MM.1S (cell line): Measurements from ENCODE around the gene ROCK2.
"Not testable (repeated sequence)": the region's sequence is repeated elsewhere in the genome, so short reads cannot be mapped to it uniquely, and the experiment has no call there.

Experiments
- DNase-seq: peaks from one replicate; pipeline ENCODE4 v3.0.0-alpha.2; 2015
- H2AFZ ChIP-seq: fragments of 300-600 bp; sonication (generic); 2 replicates; pipeline ENCODE4 v1.6.0; 2016; ENCODE audit warnings: antibody characterized with exemption, low read length
- H3F3A ChIP-seq: fragments of 300-600 bp; sonication (generic); 2 replicates; pipeline ENCODE4 v1.6.1; 2016; ENCODE audit warnings: mild to moderate bottlenecking, antibody characterized with exemption, low read length, moderate library complexity, mixed read lengths; ENCODE audit not compliant: insufficient read depth
- H3K27ac ChIP-seq: fragments of 300-600 bp; sonication (generic); 2 replicates; pipeline ENCODE4 v1.5.1; 2016; ENCODE audit warnings: mild to moderate bottlenecking, low read length
- H3K27me3 ChIP-seq: fragments of 300-600 bp; sonication (generic); replicated peaks from 2 replicates; pipeline ENCODE4 v1.6.0; 2016; ENCODE audit warnings: low read length; ENCODE audit not compliant: insufficient read depth
- H3K36me3 ChIP-seq: fragments of 300-600 bp; sonication (generic); replicated peaks from 2 replicates; pipeline ENCODE4 v1.6.1; 2016; ENCODE audit warnings: mild to moderate bottlenecking, low read length, mixed read lengths; ENCODE audit not compliant: insufficient read depth
- H3K4me1 ChIP-seq: fragments of 300-600 bp; sonication (generic); 2 replicates; pipeline ENCODE4 v1.6.1; 2016; ENCODE audit warnings: low read length, mixed read lengths
- H3K4me2 ChIP-seq: fragments of 300-600 bp; sonication (generic); 2 replicates; pipeline ENCODE4 v1.6.0; 2016; ENCODE audit warnings: low read depth, low read length
- H3K4me3 ChIP-seq: fragments of 300-600 bp; sonication (generic); 2 replicates; pipeline ENCODE4 v1.5.1; 2016; ENCODE audit warnings: low read length, mixed read lengths
- H3K79me2 ChIP-seq: fragments of 300-600 bp; sonication (generic); 2 replicates; pipeline ENCODE4 v1.6.1; 2016; ENCODE audit warnings: mixed run types, low read length, mixed read lengths
- H3K9ac ChIP-seq: fragments of 300-600 bp; sonication (generic); 2 replicates; pipeline ENCODE4 v1.6.1; 2016; ENCODE audit warnings: low read length, mixed read lengths
- H3K9me2 ChIP-seq: fragments of 300-600 bp; sonication (generic); replicated peaks from 2 replicates; pipeline ENCODE4 v1.6.1; 2016; ENCODE audit warnings: mild to moderate bottlenecking, low read length, mixed read lengths; ENCODE audit not compliant: insufficient read depth
- H3K9me3 ChIP-seq: fragments of 300-600 bp; sonication (generic); replicated peaks from 2 replicates; pipeline ENCODE4 v1.6.1; 2016; ENCODE audit warnings: mild to moderate bottlenecking, low read length, mixed read lengths; ENCODE audit not compliant: insufficient read depth
- H4K20me1 ChIP-seq: fragments of 300-600 bp; sonication (generic); 2 replicates; pipeline ENCODE4 v1.6.1; 2016; ENCODE audit warnings: mild to moderate bottlenecking, low read length, moderate library complexity, mixed read lengths; ENCODE audit not compliant: insufficient read depth
- EZH2 ChIP-seq: fragments of 300-600 bp; sonication (generic); optimal IDR thresholded peaks from 2 replicates; pipeline ENCODE3; 2017; ENCODE audit warnings: low read depth, mild to moderate bottlenecking, antibody characterized with exemption, low read length, mixed read lengths
- EZH2phosphoT487 ChIP-seq: fragments of 300-600 bp; sonication (generic); IDR thresholded peaks from 2 replicates; pipeline ENCODE4 v1.6.1; 2018; ENCODE audit warnings: antibody characterized with exemption, low read length
- TF ChIP-seq, protein P1 (sequence below): fragments of 300-600 bp; sonication (generic); IDR thresholded peaks from 2 replicates; pipeline ENCODE4 v1.5.1; 2016; ENCODE audit warnings: antibody characterized with exemption, low read length, mixed read lengths

The ROCK2 gene

DNA sequence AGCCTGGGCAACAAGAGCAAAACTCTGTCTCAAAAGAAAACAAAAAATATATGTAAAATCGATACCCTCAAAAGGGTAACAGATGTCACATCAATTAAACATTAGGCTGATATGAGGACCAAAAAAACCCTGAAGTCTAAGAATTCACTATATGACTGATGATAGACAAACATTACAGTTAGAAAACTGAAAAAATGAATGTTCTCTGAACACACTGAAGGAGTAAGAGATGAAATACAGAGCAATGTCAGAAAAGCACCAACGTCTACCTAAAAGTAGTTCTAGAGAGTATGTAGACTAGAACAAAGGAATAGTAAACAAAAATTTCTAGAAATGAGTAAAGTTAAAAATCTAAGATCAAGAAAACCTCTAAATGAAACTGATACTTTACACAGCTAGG is 107.3 kb downstream of the ROCK2 start:
- no peaks in the 10 kb centered on the region for H3K79me2 ChIP-seq
- no peak overlapping the region for H3K4me2 ChIP-seq
- no peaks in the 10 kb centered on the region for H3K9me2 ChIP-seq
- no peak for DNase-seq
- no peaks in the 10 kb centered on the region for H3K27me3 ChIP-seq
- H2AFZ ChIP-seq, result no peak overlapping the region
- H4K20me1 ChIP-seq, result no peaks in the 10 kb centered on the region
- no peaks in the 10 kb centered on the region for H3F3A ChIP-seq
- no peak overlapping the region for H3K4me3 ChIP-seq
- H3K4me1 ChIP-seq, result peaks cover 13% of the 10 kb centered on the region; the same call in 1 of the 2 replicates
- H3K36me3 ChIP-seq, result no peaks in the 10 kb centered on the region
- H3K9me3 ChIP-seq, result no peaks in the 10 kb centered on the region
- H3K27ac ChIP-seq, result no peak overlapping the region
- TF ChIP-seq, protein P1, sequence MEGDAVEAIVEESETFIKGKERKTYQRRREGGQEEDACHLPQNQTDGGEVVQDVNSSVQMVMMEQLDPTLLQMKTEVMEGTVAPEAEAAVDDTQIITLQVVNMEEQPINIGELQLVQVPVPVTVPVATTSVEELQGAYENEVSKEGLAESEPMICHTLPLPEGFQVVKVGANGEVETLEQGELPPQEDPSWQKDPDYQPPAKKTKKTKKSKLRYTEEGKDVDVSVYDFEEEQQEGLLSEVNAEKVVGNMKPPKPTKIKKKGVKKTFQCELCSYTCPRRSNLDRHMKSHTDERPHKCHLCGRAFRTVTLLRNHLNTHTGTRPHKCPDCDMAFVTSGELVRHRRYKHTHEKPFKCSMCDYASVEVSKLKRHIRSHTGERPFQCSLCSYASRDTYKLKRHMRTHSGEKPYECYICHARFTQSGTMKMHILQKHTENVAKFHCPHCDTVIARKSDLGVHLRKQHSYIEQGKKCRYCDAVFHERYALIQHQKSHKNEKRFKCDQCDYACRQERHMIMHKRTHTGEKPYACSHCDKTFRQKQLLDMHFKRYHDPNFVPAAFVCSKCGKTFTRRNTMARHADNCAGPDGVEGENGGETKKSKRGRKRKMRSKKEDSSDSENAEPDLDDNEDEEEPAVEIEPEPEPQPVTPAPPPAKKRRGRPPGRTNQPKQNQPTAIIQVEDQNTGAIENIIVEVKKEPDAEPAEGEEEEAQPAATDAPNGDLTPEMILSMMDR, result no peak
- TF ChIP-seq EZH2phosphoT487 (no peak), EZH2 (no peak)
- no peak overlapping the region for H3K9ac ChIP-seq

DNA sequence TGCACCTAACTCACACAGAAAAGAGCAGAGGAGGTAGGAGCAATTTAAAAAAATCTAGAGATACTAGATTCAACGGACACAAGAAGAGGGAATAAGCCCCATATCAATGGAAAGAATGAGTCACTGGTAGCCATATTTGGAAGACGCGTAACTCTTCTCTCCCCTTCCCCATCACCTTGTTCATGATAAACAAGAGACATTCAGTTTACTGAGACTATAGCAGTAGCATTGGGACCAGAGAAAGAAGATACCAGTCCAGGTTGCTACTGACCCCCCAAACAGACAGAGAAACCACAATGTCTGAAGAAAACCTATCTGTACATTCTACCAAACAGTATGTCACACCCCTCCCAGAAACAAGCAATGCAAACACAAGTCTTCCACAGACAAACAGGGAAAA is 108.1 kb downstream of the ROCK2 start:
- Histone ChIP-seq H3K4me1 (peaks cover 13% of the 10 kb centered on the region; the same call in 1 of the 2 replicates), H3K27ac (no peak overlapping the region), H3K79me2 (no peaks in the 10 kb centered on the region), H3F3A (no peaks in the 10 kb centered on the region), H3K4me3 (no peak overlapping the region), H3K9me3 (no peaks in the 10 kb centered on the region), H4K20me1 (no peaks in the 10 kb centered on the region), H3K9me2 (no peaks in the 10 kb centered on the region), H3K27me3 (no peaks in the 10 kb centered on the region), H3K9ac (no peak overlapping the region), H3K36me3 (no peaks in the 10 kb centered on the region), H3K4me2 (no peak overlapping the region), H2AFZ (no peak overlapping the region)
- no peak for DNase-seq
- TF ChIP-seq EZH2, result no peak

DNA sequence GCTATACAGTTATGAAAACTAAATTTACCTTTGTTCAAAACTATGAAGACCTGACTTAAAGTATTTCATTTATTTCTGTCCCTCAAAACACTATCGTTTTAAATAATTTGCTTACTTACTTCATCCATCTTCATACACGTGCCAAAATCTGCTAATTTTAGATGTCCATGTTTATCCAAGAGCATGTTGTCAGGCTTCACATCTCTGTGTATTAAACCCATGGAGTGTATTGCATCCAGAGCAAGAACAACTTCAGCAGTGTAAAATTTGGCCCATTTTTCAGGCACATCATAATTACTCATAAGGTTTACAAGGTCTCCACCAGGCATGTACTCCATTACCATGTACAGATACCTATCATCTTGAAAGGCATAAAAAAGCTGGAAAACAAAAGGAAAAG is 108.9 kb downstream of the ROCK2 start:
- H3K4me1 ChIP-seq, result peaks cover 13% of the 10 kb centered on the region; the same call in 1 of the 2 replicates
- no peak overlapping the region for H3K9ac ChIP-seq
- H3K9me3 ChIP-seq, result no peaks in the 10 kb centered on the region
- no peak for TF ChIP-seq EZH2phosphoT487
- no peak for TF ChIP-seq EZH2
- TF ChIP-seq, protein P1, result no peak
- H3F3A ChIP-seq, result no peaks in the 10 kb centered on the region
- no peak overlapping the region for H3K4me3 ChIP-seq
- H2AFZ ChIP-seq, result no peak overlapping the region
- H4K20me1 ChIP-seq, result no peaks in the 10 kb centered on the region
- no peaks in the 10 kb centered on the region for H3K36me3 ChIP-seq
- H3K27me3 ChIP-seq, result no peaks in the 10 kb centered on the region
- no peaks in the 10 kb centered on the region for H3K79me2 ChIP-seq
- no peak overlapping the region for H3K4me2 ChIP-seq
- no peak for DNase-seq
- H3K27ac ChIP-seq, result no peak overlapping the region
- no peaks in the 10 kb centered on the region for H3K9me2 ChIP-seq

DNA sequence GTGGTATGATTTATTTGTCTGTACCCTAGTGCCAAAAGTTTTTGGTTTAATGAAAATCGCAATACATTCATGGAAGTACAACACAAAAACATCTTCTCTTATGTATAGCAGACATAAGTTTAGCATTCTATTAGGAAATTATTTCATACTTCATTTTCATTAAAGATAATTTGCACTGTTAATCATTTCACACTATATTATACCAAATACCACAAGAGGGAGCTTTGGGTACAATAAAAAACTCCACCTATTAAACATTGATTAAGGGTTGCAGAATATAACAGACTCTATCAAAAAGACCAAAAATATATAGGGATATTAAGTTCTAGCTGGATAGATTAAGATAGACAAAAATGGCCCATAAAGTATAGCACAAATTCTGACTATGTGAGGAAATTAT is 110.1 kb downstream of the ROCK2 start:
- peak; percentile 10 for DNase-seq
- Histone ChIP-seq H3F3A (no peaks in the 10 kb centered on the region), H2AFZ (no peak overlapping the region), H3K79me2 (no peaks in the 10 kb centered on the region), H3K4me1 (peaks cover 10% of the 10 kb centered on the region; the same call in 1 of the 2 replicates), H3K9me3 (no peaks in the 10 kb centered on the region), H3K36me3 (no peaks in the 10 kb centered on the region), H3K27ac (no peak overlapping the region), H3K4me2 (no peak overlapping the region), H3K9me2 (no peaks in the 10 kb centered on the region), H3K27me3 (no peaks in the 10 kb centered on the region), H3K4me3 (no peak overlapping the region), H3K9ac (no peak overlapping the region), H4K20me1 (no peaks in the 10 kb centered on the region)
- no peak for TF ChIP-seq EZH2phosphoT487
- TF ChIP-seq, protein P1, result peak; percentile 53
- TF ChIP-seq EZH2, result no peak

DNA sequence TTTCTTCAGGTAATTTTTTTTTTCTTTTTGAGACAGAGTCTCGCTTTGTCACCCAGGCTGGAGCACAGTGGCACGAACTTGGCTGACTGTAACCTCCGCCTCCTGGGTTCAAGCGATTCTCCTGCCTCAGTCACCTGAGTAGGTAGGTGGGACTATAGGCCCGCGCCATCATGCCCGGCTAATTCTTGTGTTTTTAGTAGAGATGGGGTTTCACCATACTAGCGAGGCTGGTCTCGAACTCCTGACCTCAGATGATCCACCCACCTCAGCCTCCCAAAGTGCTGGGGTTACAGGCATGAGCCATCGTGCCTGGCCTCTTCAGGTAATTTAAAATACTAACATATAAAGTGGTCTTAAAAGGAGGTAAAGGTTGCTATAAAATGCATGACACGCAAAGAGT is 113.2 kb downstream of the ROCK2 start:
- not testable (repeated sequence) for H3K79me2 ChIP-seq, DNase-seq, H3K9me3 ChIP-seq, H3F3A ChIP-seq, H3K4me1 ChIP-seq, H3K9me2 ChIP-seq, H3K4me3 ChIP-seq, H2AFZ ChIP-seq, H3K27me3 ChIP-seq, H3K27ac ChIP-seq, H4K20me1 ChIP-seq, H3K36me3 ChIP-seq, H3K9ac ChIP-seq, H3K4me2 ChIP-seq
